H1 (cell line): ENCODE data around the gene LDLR. TPM values are rescaled to one million over a fixed set of nuclear protein-coding genes. Genes with fewer than 3 reads are reported as not detected.

ENCODE experiments used
- CHD2 ChIP-seq: IDR thresholded peaks from 2 replicates; pipeline ENCODE4 v1.6.1; 2012; ENCODE audit warnings: low read length, improper control_type of control experiment
- HDAC6 ChIP-seq: IDR thresholded peaks from one replicate; pipeline ENCODE4 v1.7.1; 2012; ENCODE audit warnings: low read depth, mild to moderate bottlenecking, inconsistent platforms, low read length, moderate library complexity
- POLR2AphosphoS5 ChIP-seq: IDR thresholded peaks from 2 replicates; pipeline ENCODE4 v1.6.1; 2011; ENCODE audit warnings: low read depth, low read length
- SAP30 ChIP-seq: fragments of 300-600 bp; sonication (generic); IDR thresholded peaks from 2 replicates; pipeline ENCODE4 v1.7.1; 2012; ENCODE audit warnings: low read length, moderate library complexity, mild to moderate bottlenecking, inconsistent platforms; ENCODE audit not compliant: insufficient read depth, insufficient replicate concordance
- polyA plus RNA-seq, 7 experiments: library from polyadenylated mRNA; depleted of rRNA in 3 of 7; stranded (reverse) in 5 of 7; unstranded in 2 of 7; fragments of >200 nt in 5 of 7; fragments of 200-250 nt in 2 of 7; gene quantifications; 1 replicate in 5 of 7; 2 replicates in 1 of 7; 4 replicates in 1 of 7; pipeline versions ENCODE4 v1.2.1 to v1.2.3, GENCODE V29; 2011 to 2013; ENCODE audit warnings: missing spikeins in 2 of 7, mixed read lengths in 2 of 7
- total RNA-seq: library from RNA; stranded (reverse); fragmentation: NEBNext Ultra II Directional; extraction: Animal tissue kit (Norgen Biotek cat#: 25700); gene quantifications from 2 replicates; pipeline ENCODE4 v1.2.1, GENCODE V29; 2021

LDLR gene
- total and polyA plus RNA-seq, 2 of the 8 experiments (the other 6 are each of a cell fraction or from before 2014, with no cell fraction given), result 70.1 to 118 TPM

GRCh38 chr19:11155373-11156120 lies 66.3 kb downstream of the LDLR start, which contains the start of gene SPC24 (continued):
- TF ChIP-seq SAP30 (no peak), CHD2 (peak; percentile 86), POLR2AphosphoS5 (peak; percentile 89), HDAC6 (no peak)
